HG03520 (cell line): Measurements from ENCODE around the gene RENBP.

Experiments used
- ATAC-seq: cut with Tn5 transposase; IDR thresholded peaks from one replicate; pipeline ENCODE4 v1.9.1; 2021; ENCODE audit warnings: mild to moderate bottlenecking, moderate library complexity; ENCODE audit not compliant: unreplicated experiment

Gene RENBP

DNA sequence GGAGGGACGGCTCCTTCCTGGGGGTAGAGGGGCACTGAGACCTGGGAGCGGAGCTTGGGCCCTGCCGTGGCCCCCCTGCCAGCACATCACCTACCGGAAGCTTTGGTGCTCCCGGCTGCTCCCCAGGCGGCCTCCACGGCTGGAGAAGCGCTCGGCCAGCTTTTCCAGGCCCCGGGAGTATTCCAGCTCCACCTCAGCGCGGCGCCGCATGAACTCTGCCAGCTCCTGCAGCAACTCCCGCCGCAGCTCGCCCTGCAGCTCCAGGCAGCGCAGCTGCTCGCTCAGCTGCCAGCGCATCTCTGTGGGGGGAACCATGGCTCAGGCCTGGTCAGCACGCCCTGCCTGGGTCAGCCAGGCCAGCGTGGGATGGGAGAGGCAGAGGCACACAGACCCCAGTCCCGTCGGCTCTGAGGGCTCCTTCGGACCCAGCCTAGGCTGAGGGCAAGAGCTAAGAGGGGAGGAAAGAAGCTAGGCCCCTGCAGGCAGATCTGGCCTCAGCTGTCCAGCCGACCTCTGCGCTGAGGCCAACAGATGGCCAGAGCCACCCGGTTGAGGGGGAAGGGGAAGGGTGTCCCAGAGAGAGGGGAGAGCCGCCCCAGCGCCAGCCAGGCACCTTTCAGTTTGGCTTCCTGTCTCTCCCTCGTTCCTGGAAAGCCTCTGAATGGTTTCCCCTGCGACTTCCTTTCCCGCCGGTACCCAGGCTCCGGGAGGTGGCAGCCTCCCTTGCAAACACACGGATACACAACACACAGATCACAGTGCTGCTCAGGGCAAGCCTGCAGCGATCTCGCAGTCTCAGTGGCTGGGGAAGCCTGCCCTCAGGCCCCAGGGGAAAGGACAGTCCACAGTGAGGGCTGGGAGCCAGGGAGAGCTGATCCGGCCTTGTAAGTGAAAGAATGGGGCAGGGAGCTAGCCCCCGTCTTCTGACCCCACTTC, 22.7 kb downstream of the RENBP start:
- ATAC-seq: no peak

DNA sequence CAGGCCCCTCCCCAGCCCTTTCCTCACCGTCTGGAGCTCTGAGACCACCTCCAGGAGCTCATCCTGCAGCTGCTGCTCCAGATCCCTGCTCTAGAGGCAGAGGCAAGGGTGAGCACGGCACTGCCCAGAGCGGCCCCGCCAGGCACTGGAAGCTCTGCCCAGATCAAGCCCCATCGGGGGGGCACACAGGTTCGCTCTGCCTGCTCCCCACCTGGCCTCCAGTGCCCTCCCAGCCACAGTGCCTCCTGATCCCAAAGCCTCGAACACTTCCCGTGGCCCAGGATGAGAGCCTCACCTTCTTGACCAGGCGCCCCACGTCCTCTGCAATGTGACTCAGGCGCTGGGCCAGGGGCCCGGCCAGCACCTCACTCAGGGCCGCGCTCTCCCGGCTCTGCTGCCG, 23.4 kb downstream of the RENBP start:
- no peak for ATAC-seq

DNA sequence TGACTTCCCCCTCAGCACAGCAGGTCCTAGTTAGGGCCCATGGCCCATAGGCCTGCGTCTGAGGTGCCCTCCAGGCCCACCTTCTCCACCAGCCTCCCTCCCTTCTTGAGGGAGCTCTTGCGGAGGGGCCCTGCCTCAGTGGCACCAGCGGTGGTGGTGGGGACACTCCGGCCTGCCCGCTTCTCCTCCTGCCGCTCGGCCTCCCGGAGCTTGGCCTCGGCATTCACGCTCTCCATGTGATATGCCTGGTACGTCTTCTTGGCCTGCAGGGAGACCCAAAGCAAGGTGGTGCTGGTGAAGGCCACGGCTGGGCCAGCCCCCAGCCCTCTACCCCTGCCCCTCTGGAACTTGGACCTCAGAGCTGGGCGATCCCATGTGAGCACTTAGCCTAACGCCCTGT, 23.9 kb downstream of the RENBP start:
- ATAC-seq: no peak

DNA sequence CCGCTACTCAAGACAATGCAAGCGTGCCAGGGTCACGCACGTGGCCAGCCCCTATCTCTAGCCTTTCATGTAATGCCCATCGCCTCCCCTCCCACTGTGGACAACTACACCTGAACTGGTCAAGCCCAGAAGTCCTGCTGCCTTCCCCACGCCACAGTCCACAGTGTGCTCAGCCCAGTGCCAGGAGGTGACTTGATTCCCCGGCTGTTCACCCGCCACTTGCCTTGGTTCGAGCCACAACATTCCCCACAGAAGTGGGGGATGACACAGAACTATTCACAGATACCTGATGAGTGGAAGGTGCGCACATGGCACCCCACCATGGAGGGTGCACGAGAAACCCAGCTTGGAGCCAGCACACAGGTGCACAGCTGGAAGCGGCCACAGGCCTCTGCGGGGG, 25.2 kb downstream of the RENBP start:
- ATAC-seq: no peak

DNA sequence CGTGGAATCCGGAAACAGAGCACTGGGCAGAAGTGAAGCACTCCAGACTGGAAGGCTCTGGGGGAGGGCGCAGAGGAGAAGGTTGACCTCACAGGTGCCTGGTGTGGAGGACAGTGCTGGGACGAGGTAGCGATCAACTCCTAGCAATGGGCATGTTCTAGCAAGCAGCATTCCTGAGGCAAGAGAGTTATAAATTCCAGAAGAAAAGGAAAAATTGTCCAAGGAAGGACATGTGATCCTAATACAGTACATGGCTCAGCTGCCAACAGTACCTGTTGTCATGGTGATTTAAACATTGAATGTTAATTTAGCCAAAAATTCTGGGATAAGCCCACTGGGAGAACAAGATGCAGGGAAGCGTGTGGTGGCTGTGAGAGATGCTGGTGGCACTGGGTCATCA, 26.6 kb downstream of the RENBP start:
- no peak for ATAC-seq

DNA sequence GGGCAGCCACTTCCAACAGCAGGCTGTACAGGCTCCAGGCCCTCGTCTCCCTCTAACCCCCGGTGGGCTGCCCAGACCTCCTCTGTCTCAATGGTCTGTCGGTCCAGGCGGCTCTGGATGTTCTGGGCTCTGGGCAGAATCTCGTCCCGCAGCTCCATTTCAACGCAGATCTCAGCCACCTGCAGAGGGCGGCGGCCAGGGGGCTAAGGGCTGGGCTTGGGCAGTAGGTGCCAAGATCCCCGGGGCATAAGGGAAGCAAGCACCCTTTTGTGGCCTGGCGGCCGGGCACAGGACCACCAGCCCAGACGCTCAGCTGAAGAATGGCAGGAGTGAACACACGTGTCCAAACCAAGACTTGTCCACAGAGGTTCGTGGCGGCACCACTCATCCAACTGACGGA, 30.7 kb downstream of the RENBP start:
- ATAC-seq: no peak

DNA sequence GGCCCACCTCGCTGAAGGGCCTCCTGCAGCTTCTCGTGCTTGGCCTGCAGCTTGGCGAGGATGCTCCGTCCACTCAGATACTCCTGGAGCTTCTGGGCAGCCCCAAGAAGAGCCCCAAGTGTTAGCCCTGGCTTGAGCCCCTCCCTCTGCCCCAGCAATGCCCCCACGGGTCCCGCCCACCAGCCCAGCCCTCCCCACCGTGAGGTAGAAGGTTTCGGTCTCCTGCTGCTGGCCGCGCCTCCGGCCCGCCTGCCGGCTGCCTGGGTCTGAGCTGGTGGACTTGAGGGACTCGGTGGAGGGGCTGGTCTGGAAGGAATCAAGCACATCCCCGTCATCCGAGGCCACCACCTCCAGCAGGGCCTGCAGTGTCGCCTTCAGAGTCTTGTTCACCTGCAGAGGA, 31.2 kb downstream of the RENBP start:
- no peak for ATAC-seq

DNA sequence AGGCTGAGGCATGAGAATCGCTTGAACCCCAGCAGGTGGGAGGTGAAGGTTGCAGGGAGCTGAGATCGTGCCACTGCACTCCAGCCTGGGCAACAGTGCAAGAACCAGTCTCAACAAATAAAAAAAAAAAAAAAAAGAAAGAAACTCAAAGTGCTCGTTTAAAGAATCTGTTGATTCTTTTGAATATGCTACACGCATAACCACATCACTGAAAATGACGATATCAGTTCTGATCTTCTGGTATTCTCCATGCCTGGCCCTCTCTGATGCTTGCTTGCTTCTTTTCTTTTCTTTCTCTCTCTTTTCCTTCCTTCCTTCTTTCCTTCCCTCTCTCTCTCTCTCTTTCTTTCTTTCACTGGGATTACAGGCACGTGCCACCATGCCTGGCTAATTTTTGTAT, 32.6 kb downstream of the RENBP start:
- no peak for ATAC-seq

DNA sequence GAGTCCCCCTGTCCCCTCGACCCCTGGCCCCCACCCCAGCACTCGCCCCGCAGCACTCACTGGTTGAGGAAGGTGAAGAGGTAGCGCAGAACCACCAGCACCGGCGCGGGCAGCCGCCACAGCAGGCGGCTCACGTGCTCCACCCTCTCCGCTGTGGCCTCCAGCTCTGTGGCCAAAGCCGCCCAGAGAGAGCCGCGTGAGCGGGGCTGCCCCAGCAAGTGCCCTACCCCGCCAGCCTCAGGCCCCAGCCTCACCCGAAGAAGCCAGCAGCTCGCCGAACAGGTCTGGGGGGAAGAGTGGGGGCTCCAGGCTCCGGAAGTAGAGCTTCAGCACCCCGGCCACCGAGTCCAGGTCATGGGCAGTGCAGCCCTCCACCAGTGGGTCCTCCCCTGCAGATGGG, 34.0 kb downstream of the RENBP start:
- no peak for ATAC-seq

DNA sequence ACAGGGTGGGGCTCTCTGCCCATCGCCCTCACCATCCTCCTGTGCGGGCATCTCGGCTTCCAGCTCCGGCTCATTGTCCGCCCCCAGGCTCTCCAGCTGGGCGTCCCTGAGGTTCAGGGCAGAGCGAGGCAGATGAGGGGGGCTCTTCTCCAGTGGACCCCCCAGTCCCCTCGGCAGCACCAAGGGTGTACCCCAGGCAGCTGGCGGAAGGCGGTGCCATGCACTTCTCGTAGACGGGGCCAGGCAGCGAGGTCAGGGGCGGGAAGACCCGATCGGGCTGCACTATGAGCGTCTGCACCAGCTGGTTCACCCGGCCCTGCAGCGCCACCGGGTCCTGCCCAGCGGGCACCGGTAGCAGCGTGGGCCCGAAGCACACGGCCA, 34.5 kb downstream of the RENBP start:
- no peak for ATAC-seq

DNA sequence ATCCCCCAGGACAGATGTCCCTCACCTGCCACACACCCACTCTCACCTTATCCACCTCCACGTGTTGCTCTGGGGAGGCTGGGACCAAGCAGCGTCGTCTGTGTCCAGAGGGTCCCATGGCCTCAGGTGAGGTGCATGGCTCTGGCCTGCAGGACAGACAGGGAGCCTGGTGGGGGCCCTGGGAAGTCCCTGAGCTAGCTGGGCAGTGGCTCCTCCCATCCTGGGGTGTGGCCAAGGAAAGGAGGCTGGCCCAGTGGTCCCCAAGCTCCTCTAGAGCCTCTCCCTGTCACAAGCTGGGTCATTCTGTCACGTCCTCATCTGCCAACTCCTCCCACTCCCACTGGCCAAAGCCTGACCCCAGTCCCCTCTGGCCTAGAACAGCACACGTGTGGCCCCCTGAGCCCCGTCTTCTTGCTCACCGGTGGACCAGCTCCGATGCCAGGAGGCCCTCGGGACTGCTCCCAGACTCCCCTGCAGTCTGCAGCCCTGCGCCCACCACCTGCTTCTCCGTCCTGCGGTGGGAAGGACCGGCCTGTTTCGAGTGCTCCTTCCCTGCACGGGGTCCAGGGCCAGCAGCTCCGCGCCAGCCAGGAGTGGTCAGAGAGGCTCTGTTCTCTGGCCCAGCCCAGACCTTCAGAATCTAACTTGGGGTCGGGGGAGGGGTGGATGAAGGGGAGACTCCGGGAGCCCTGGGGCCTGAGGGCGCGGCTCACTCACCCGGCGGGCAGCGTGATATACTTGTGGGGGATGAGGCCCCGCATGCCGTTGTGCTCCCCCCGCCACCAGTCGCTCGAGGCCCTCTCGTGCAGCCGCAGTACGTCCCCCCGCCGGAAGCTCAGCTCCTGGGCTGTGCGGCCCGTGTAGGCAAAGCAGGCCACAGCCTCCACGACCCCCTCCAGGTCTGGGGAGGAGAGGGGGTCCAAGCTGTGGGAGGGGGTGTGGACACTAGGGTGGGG, 35.1 kb downstream of the RENBP start:
- no peak for ATAC-seq

DNA sequence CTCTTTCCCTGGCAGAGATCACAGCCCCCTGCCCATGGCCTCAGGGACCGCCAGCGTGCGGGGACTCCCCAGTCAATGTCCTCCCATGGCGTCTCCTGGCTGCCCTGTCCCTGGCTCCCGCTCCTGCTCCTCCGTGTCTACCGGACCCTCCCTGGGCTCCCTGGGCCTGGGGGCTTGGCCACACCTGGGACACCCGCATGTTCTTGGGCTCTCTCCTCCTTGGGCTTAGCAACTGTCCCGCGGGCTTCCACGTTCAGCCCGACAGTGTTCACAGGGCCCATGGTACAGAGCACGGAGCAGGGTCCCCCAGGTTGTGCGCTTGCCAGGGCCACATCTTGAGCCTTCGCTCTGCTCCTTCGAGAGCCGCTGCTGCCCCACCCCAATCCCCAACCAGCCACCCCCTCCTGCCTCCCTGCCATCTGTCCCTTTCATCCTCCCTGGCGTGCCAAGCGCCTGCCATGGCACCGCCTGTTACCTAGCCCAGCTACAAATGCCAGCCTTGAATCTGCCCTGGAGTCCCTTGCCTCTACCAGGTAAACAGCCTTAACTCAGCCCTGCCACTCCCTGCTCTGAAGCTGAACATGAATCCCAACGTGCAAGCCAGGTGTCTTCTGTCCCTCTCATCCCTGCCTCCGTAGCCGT, 36.1 kb downstream of the RENBP start:
- no peak for ATAC-seq

DNA sequence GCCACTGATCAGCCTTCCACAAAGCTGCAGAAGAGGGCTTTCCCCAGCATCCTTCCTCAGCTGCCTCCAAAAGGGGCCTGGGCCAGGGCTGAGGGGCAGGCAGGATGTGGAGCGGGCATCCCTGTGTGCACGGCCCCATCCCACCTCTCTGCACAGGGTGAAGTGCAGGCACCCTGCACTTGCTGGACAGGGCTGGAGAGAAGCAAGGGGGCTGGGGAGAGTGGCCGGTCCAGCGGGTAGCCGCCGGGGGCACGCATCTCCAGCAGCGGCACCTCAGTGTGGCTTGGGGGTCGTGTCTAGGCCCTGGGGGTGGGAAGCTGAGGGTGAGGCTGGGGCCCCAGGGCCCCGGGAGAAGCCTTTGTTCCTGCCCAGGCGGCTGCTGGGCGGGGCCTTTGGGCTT, 37.0 kb downstream of the RENBP start:
- ATAC-seq: no peak

DNA sequence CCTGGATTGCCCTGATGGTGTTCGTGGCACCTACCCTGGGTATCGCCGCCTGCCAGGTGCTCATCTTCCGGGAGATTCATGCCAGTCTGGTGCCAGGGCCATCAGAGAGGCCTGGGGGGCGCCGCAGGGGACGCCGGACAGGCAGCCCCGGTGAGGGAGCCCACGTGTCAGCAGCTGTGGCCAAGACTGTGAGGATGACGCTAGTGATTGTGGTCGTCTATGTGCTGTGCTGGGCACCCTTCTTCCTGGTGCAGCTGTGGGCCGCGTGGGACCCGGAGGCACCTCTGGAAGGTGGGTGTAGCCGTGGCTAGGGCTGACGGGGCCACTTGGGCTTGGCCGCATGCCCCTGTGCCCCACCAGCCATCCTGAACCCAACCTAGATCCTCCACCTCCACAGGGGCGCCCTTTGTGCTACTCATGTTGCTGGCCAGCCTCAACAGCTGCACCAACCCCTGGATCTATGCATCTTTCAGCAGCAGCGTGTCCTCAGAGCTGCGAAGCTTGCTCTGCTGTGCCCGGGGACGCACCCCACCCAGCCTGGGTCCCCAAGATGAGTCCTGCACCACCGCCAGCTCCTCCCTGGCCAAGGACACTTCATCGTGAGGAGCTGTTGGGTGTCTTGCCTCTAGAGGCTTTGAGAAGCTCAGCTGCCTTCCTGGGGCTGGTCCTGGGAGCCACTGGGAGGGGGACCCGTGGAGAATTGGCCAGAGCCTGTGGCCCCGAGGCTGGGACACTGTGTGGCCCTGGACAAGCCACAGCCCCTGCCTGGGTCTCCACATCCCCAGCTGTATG, 38.1 kb downstream of the RENBP start:
- ATAC-seq: no peak

DNA sequence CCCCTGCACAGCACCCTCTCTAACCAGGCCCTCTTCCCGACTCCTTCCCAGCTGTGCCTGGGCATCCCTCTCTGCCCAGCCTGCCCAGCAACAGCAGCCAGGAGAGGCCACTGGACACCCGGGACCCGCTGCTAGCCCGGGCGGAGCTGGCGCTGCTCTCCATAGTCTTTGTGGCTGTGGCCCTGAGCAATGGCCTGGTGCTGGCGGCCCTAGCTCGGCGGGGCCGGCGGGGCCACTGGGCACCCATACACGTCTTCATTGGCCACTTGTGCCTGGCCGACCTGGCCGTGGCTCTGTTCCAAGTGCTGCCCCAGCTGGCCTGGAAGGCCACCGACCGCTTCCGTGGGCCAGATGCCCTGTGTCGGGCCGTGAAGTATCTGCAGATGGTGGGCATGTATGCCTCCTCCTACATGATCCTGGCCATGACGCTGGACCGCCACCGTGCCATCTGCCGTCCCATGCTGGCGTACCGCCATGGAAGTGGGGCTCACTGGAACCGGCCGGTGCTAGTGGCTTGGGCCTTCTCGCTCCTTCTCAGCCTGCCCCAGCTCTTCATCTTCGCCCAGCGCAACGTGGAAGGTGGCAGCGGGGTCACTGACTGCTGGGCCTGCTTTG, 38.9 kb downstream of the RENBP start:
- no peak for ATAC-seq

DNA sequence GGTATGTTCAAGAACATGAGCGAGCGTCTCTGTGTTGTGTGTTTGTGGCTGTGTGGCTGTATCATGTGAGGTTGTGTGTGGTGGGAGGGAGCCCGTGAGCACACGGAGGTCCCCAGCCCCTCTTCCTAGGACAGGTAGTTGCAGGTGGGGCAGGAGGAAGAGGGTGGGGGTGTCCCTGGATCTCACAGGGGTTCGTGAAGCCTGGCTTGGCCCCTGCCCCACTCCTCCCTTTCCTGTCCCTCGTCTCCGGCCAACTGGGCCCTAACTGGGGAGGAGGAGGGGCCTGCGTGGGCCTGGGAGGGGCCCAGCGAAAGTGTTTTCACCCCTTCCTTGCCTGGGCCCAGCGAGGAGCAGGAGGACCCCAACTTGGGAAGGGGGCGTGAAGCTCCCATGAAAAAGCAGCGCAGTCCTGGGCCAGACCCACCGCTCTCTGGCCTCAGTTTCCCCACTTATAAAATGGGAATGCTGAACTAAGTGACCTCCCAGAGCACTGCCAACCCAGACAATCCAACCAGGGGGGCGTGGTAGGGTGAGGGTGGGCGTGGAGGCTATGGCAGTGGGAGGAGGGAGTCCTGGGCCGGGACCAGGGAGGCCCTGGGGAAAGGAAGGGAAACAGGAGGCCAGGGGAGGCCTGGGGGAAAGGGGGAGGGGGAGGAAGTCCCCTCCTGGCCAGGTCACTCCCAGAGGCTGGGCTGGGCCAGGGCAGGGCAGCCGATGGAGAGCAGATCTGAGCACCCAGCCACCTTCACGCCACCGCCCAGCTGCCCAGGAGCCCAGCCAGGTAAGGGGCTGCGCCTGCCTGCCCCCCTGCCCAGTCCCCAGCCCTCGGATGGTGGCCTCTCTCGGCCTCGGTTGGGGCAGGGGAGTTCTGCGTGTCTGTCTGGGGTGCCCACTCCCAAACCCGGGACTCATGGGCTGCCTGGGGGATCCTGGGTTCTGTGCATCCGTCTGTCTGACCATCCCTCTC, 40.2 kb downstream of the RENBP start, which contains the start of gene AVPR2:
TSS of gene AVPR2 (plus strand) at position 683 of the 967 bp plus-strand sequence. CDS start 473 bp downstream, outside the sequence.
- no peak for ATAC-seq

DNA sequence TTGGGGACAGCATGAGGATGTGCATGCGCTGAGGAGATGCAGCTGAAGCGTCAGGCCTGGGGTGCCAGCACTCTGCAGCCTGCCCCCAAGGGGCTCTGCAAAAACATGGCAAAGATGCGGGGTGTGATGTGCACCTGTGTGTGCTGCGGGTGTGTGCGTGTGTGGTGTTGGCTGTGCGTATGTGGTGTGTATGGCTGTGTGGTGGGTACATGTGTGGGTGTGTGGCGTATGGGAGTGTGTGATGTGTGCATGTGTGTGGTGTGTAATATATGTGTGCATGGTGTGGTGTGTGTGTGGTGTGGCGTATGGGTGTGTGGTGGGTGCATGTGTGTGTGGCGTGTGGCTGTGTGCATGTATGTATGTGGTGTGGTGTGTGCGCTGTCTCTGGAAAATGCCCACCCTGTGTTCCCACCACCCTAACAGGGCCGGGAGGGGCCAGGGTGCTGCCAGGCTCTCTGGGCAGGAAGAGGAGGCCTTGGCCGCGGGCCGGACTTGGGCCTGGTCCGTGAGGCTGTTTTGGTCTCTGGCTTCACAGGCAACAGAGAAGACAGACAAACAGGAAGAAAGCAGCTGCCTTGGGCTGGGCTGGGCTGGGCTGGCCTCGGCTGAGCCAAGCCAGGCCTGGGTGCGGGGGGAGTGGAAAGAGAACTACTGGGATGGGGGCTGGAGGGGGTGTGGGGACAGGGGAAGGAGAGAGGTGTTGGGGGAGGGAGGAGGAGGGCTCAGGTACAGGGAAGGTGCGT, 41.0 kb downstream of the RENBP start:
- ATAC-seq: no peak

DNA sequence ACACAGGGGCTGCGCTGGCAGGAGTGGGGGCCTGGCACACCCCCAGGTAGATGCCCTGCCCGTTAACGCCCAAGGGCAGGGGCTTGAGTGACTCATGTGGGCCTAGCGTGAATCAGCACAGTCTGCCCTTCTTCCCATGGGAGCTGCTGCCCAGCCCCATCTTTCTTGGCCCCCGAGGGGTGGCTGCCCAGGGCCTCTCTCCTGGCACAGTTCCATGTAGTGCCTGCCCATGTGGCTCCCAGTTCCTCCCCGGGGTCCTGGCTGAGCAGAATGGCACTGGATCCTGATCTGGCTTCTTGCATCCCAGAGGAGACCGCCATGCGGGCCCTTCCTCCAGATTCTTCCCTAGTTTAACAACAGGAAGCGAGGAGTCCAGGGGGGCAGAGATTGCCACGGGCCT, 42.1 kb downstream of the RENBP start:
- ATAC-seq: no peak
